NT2/D1 (cell line): Measurements from ENCODE around the gene MRPL36.

Experiments used
- SUZ12 ChIP-seq: IDR thresholded peaks from 2 replicates; pipeline ENCODE4 v1.6.1; 2011; ENCODE audit not compliant: insufficient read length, insufficient read depth; ENCODE audit errors: extremely low read depth
- YY1 ChIP-seq: IDR thresholded peaks from 2 replicates; pipeline ENCODE4 v1.6.1; 2011; ENCODE audit not compliant: insufficient read length, insufficient read depth
- ZNF274 ChIP-seq: IDR thresholded peaks from 2 replicates; pipeline ENCODE4 v1.6.1; 2011; ENCODE audit warnings: mild to moderate bottlenecking, low read depth, low read length

GRCh38 chr5:1818784-1819183, 19.1 kb upstream of the MRPL36 start:
- TF ChIP-seq YY1 (no peak), ZNF274 (no peak), SUZ12 (no peak)
